NCI-H446 (cell line): ENCODE data around the gene TBX20.
A peak's percentile ranks its signal among the peaks of the same experiment; 100 is the strongest.

Experiments used
- DNase-seq, 2 experiments: peaks; one replicate each; lab custom pipeline; 2025; lab: John Stamatoyannopoulos, UW

Gene TBX20, protein sequence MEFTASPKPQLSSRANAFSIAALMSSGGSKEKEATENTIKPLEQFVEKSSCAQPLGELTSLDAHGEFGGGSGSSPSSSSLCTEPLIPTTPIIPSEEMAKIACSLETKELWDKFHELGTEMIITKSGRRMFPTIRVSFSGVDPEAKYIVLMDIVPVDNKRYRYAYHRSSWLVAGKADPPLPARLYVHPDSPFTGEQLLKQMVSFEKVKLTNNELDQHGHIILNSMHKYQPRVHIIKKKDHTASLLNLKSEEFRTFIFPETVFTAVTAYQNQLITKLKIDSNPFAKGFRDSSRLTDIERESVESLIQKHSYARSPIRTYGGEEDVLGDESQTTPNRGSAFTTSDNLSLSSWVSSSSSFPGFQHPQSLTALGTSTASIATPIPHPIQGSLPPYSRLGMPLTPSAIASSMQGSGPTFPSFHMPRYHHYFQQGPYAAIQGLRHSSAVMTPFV

DNA sequence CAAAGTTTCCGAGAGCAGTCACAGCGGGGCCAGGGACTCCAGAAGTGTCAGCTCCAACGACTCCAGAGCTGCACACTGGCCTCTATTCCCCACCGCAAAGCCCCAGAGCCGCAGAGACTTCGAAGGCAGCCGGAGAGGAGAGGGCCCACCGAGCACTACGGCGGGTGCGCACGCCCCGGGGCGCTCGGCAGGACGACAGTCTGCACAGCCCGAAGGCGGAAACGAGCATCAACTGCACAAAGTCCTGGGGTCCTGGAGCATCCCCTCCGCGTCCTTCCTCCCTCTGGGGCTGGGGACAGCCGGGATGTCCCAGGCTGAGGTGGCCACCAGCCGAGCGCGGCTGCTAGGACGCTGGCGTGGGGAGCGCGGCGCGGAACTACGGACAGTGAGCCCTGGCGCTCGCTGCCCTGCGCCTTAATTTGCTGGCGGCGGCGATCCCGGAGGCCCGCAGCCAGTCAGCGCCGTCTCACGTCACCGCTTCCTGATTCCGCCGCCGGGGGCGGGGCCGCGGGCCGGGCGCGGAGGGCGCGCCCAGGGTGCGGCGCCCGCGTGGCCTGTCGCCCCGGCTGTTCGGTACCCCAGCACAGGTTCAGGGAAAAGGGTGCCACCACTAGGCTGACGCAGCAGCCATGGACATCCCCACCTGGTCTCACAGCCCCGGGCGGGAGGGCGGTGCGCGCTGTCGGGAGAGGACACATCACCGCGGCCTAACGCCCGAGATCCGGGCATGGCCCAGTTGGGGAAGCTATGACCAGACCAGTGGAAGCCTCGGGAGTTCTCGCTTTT lies at the start of gene TBX20:
TSS of gene TBX20 (minus strand) at position 391 of the 786 bp plus-strand sequence. CDS start 480 bp downstream, outside the sequence.
- peak in 1 of 2 experiments; percentile 14 for DNase-seq

DNA sequence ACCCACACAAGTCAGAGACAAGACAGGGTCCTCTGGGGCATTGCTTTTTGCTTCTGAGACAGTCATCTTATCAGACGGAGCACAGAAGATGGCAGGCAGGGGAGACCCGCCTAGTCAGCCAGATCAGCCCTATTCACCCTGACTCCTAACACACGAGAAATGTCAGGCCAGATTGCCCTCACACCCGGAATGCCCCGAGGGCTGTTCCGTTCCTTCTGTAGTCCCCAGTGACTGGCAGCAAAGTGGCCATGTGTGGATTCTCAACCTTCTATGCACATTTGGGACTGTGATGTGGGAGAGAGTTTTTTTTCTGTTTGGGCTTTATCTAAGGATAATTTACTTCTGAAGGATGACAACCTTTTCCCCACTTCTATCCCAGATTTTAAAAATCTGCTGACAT lies 35.5 kb upstream of the TBX20 start:
- no peak for DNase-seq

DNA sequence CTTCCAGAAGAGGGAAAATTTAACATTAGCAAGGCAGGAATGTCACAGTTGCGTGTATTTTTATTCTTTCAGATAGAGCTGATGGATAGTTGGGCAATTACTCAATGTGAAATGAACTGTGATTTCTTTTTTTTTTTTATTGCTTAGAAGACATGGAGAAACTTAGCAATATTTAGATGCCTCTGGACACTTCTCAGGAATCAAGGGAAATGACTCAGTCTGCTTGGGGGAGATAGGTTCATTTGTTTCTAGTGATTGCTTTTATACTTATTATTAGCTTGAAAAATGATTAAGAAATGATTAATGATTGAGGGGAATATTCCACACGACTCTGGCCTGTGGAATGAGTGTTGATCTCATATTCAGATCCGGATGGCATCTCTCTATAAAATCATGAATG lies 33.1 kb upstream of the TBX20 start:
- no peak for DNase-seq

DNA sequence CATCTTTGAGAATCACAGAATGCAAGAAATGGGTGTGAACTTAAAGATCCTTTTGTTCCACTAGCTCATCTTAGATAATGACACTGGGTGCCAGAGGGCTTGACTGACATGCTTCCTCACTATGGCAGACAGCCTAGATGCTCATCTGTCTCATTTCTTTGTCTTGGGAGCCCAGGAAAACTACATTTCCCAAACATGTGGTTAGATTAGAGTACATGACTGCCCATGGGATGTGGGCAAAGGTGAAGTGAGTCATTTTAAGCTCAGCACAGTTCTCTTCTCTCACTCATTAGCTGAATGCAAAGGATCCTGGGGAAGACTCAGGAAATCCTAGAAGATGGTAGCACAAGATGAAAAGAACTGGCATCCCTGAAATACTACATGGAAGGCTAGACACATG lies 32.5 kb upstream of the TBX20 start:
- no peak for DNase-seq

DNA sequence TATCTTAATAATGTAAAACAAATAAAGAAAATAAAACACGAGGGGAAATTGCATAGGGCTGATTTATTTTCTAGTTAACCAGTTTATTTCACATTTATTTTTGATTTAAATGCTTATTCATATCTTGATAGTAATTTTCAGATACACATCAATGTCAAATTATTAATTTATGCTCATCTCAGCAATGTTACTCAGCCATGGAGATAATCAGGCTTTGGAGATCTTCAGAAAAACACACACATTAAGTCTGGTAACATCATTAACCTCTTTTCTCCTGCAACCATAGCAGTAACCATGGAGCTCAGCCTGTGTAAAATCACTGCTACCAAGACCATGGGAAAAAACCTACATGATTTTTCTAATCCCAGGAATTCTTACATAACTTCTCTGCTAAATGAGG lies 31.9 kb upstream of the TBX20 start:
- no peak for DNase-seq

DNA sequence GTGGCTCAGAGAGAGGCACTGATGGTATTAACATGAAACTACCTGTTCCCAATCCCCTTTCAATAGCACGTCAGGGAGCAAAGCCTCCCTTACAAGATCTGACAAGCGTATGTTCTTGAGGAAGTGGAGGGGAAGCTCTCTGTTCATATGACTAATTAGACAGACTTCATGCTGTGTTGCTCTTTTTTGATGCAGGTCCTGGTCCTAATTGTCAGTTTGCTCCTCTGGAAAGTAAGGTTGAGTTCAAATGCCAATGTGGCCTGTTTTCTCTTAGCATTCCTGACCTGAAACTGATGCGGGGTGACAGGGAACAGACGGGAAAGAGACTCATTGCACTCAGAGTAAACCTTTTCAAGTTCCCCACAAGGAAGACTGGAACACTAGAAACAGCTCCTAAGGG lies 27.0 kb upstream of the TBX20 start:
- no peak for DNase-seq

DNA sequence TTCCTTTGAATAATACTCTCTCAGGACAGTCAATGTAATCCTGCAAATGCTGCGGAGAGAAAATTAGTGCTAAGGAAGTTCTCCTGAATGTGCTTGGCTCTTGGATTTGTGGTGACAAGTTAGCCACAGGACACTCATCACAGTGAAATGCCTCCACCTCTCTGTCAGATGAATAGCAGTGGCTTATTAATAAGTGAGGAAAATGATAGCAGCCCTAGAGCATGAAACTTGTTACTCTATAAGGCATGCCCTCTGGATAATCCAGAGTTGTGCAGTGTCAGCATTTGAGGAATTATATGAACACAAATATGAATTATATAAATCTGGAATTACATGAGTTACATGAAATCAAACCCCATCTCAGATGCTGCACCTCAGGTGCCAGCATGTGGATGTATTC lies 23.5 kb upstream of the TBX20 start:
- DNase-seq: no peak

DNA sequence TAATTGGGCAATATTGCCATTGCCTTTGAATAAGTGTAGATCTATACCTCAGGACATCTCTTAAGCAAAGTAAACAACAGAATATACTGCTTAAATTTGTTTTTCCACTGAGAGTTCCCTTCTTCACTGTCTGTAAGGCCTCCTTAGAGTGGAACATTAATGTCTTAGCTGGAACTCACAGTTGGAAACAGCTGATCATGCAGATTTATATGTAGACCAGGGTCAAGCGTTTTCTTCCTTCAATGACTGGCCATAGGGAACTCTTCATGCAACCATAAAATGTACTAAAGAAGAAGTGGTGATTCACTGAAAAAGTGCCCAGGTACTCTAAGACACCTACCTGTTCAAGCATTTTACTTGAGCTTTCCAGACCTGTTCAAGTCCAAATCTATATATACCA lies 18.3 kb upstream of the TBX20 start:
- DNase-seq: no peak

DNA sequence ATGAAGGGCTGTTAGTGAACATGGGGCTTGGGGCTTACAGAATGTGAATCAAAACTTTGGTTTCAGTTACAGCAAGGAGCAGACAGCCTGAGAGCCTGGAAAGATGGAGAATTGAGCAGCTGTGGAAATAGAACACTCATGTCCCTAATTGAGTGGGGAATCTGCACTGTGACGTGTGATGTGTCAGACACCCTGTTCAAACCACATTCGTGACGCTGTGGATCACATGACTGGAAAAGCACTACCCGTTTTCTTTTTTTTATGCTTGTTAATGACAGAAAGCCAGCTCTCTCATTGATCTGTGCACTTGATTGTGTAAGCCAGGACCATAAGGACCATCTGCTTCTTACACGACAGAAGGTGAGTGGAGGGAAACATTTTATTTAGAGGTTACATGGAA lies 15.1 kb upstream of the TBX20 start:
- DNase-seq: no peak

DNA sequence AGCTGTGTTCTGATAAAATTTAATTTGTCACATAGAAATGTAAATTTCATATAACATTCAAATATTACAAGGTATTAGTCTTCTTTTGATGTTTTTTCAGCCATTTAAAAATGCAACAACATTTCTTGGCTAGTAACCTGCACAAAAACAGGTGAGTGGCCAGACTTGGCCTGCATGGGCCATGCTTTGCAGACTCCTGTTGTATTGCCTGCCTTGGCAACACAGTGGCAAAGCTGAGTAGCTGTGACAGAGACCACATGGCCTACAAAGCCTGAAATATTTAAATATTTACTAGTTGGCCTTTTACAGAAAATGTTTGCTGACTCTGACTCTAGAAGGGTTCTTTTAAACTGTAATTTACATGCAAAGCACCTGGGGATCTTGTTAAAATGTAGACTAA lies 13.5 kb upstream of the TBX20 start:
- DNase-seq: no peak

DNA sequence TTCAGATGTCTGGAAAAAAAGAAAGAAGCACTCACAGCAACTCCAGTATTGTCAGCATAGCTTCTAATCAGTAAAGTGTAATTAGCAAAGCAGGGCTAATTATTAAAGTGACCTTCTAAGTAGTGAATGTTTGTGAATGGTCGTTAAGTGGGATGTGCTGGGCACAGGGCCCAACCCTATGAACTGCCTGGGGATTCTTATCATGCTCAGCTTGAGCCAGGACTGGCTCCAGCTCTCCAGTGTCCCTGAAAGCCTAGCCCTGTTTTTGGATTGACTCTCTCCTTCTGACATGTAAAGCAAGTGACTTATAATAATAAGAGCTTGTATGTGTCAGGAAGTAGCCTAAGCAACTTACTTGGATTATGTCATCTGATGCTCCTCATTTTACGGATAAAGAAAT lies 9.5 kb upstream of the TBX20 start:
- DNase-seq: no peak

DNA sequence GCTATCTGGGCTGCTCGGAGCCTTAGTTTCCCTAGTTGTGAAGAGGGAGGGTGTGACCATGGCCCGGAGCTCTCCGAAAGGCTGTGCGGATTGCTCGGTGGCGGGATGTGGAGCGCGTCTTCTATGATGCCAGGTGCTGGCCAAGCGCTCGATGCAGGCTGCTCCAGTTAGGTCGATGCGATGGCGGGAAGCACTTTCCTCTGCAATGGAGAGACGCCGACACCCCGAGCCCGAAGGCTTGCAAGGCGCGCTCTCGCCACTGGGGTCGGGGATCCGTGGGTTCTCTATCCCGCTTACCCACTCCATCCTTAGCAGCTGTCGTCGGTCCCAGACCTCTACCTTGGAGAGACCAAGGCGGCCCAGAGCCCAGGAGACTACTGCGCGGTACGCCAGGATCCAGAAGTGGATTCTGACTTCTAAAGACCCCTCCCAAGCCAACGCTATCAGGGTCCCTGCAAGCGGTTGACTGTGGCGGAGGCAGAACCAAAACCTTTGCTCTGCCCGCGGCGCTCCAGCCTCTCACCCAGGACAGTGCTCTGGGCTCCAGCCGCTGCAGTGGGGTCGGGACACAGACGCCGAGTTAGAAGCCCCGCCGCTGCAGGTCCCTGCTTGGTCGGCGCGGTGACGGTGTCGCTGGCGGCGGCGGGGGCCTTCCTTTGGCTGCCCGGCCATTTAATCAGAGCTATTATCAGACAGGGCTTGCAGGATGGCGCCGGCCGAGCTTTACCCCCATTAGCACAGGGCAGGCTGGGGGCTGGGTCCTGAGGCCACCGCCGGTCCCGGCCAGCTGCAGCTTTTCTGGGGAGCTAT lies 7.8 kb upstream of the TBX20 start:
- DNase-seq: no peak

DNA sequence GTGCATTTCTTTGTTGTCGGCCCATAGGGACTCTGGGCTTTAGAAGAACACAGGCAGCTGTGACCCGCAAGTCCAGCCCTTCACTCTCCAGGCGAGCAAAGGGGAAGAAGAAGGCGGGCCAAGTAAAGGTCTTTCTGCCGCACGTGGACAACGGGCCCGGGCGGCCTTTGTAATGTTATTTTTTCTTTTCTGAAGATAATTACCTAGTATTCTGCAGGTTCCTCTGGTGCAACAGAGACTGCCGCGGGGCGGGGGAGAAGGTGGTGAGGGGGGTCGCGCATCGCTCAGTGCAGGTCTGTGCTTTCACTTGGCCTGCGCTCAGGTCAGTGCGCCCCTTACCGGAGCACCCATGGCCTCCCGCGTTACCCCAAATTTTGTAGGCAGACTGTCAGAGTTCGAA lies 7.1 kb upstream of the TBX20 start:
- DNase-seq: no peak

DNA sequence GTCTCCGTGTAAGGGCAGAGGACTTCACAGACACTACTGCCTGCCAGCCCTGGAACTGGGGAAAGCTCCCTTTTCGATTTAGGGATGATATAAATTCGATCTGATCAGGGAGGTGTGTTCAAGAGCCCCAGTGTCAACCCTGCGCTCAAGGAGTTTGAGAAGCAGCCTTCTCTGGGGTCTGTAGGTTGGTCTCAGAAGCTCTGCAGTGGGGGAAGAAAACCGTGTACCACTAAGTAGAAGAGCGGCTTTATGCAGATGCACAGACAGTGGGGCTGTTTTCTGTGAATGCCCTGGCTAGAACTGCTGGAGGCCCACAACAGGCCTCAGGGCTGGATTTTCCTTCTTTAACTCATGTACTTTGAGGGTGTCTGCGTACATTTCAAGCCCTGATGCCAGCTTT lies 6.3 kb upstream of the TBX20 start:
- DNase-seq: no peak

DNA sequence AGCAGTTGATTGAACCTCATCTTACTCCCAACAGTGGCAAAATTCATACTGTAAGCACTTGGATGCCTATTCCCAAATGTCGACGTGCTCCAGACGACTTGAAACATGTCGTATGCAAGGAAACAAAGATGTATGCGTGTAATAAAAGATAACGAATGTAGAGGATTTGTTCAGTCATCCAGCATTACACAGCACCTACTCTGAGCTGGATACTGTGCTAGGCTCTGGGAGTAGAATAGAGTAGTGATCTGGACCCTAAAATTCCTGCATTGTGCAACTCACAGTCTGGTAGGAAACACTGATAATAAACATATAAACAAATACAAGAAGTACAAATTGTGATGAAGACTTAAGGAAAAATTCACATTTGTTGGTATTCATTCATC lies 5.6 kb upstream of the TBX20 start:
- no peak for DNase-seq

DNA sequence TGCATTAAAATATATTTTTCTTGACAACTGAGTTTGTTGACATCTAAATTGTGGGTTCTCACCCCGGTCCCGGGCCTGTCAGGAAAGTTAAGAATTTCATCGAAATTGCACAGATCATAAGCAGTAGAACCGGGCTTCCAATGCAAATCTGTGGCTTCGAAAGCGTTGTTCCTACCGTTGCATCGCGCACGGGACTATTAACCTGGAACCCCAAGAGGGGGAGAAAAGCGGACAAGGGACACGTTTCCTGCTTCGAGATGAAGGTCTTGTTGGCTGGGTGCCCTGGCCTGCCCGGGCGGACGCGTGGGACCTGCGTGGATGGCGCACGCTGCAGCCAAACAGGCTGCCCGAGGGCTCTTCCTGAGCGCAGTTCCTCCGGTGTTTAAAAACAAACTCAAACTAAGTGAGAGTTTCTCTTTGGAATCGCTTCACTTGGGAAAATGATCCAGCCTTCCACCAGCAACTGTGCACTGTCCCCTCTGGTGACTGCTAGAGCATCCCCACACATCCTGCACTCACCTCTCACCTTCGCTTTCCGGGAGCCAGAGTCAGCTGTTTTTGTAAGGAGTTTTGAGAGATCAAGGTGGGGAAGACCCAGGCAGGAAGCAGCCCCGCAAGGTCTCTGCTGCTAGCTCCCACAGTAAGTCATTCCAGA lies 5.1 kb upstream of the TBX20 start:
- DNase-seq: no peak

DNA sequence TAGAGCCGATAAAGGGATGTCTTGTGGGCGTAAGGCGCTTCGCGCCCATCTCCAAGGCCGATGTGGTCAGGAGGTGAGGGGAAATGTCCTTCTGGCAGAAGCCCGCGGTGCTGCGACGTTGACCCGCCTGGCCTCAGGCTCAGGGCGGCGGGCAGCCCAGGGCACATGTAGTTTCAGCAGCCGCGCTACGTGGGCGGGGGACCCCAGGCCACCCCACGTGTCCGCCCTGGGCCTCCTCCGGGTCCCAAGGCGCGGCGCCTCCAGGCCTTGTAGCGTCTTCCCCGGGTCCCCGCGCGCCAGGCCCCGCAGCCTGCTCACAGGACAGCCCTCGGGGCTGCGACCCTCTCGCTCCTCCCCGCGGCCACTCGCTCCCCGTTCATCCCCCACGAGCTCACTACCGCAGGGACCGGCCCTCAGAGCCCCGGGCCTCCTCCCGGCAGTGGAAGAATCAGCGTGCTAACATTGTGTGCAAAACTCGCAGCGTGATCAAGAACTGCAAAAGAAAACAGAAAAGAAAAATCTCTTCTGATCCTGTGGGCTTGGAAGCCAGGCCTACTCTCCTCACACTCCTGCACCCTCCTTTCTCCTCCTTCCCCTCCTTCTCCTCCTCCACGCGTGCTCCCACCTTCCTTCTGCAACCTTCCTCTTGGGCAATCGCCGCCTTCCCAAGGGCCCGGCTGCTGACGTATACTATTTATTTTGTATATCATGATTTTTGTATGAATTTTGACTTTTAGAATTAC lies 4.4 kb upstream of the TBX20 start:
- DNase-seq: no peak

DNA sequence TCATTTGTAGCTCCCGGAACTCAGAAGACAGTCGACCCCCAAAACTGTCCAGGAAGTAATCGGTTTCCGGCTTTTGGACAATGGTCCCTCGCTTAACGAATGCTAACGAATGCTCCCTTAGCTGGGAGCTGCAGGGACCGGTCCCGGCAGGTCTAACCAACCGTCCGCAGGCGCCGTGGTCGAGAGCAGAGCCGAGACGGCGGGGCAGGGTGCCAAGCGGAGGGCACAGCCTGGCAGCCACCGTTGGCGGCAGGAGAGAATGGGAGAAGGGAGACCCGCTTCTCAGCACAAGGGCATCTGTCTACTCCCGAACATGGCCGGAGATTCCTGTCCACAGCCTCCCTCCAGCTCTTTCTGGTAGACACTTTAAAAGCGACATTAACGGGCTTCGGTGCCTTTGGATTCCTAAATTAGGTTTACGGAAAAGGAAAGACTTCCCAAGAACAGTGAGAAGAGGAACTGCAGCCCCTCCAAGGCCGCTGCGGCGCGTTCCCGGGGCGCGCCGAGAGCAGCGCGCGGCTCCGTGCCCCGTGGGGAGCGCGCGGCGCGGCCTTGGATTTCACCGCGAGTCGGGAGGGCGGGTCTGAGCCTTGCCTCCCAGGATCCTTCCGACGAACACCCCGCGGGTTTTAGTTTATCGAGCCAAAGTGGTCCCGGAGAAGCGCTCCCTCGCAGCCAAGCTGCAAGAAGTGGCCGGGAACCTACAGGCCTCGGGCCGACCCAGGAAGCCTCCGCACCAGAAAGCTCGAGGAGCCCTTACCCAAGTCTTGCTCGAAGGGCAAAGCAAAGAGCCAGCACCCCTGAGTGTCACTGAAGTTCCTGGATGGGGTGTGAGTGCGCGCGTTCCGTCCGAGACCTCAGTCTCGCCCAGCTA lies 3.6 kb upstream of the TBX20 start:
- no peak for DNase-seq

DNA sequence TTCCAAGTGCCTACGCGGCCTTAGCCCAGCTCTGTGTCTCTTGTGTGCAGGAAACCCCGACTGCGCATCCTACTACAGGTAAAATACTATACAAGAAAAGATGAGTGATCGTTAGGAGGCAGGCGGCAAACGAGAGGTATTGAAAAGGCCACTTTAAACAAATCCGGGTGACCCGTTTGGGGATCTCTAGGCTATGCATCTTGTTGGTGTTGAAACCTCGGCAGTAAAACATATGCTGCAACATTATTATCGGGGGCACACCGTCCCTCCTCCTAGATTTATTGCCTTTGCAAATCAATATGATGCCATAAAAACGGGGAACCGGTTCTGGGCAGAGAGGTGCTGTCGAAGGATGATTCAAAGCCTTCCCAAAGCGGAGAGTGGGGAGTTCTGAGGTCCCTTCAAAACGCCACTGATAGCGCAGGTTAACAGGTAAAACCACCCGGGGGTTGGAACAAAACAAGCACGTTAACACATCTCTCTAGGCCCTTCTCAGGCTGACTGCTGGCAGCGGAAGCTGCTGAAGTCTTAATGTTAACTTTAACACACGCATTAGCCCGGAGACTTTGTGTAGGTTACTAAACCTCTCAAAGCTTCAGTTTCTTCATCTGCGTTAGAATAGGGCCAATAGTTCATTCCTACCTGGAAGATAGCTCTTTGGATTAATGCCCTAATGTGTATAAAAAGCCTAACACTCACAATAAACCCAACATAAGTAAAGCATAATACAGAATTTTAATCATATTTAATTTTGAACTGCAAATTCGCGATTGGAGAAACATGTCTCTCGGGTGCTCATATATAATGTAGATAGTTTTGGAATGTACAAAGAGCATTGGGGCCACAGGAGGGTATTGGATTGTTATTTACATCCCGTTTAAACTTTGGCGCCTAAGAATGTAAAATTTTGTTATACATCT lies 2.6 kb upstream of the TBX20 start:
- no peak for DNase-seq
